Mesendoderm (in vitro differentiated cells): ENCODE measurements around the gene JCHAIN. TPM values are rescaled to one million over a fixed set of nuclear protein-coding genes. Genes with fewer than 3 reads are reported as not detected.
A peak's percentile ranks its signal among the peaks of the same experiment; 100 is the strongest.

Experiments used
- DNase-seq: peaks from one replicate; pipeline ENCODE4 v3.0.0; 2013
- H2AK5ac ChIP-seq: 2 replicates; pipeline ENCODE4 v1.6.1; 2013; ENCODE audit warnings: low read length, inconsistent platforms
- H2BK120ac ChIP-seq: 2 replicates; pipeline ENCODE4 v1.6.1; 2013; ENCODE audit warnings: low read depth, mild to moderate bottlenecking, low read length, moderate library complexity, mixed read lengths
- H2BK15ac ChIP-seq: replicated peaks from 2 replicates; pipeline ENCODE4 v1.6.1; 2013; ENCODE audit warnings: low read depth, mild to moderate bottlenecking, moderate library complexity
- H2BK5ac ChIP-seq: 2 replicates; pipeline ENCODE4 v1.6.1; 2013; ENCODE audit warnings: low read length, inconsistent platforms
- H3K18ac ChIP-seq: 2 replicates; pipeline ENCODE4 v1.6.1; 2013; ENCODE audit warnings: mild to moderate bottlenecking, low read length, mixed read lengths
- H3K23ac ChIP-seq: one replicate; pipeline ENCODE4 v1.6.1; 2013; ENCODE audit warnings: low read length
- H3K27ac ChIP-seq: 2 replicates; pipeline ENCODE4 v1.5.1; 2013; ENCODE audit warnings: low read depth, mild to moderate bottlenecking, inconsistent platforms, low read length, moderate library complexity
- H3K27me3 ChIP-seq: 2 replicates; pipeline ENCODE4 v1.6.1; 2013; ENCODE audit warnings: low read length, control low read depth, mild to moderate bottlenecking, inconsistent platforms; ENCODE audit not compliant: insufficient read depth, poor library complexity
- H3K36me3 ChIP-seq: 2 replicates; pipeline ENCODE4 v1.6.1; 2013; ENCODE audit warnings: low read length, inconsistent platforms; ENCODE audit not compliant: control insufficient read depth, insufficient read depth
- H3K4ac ChIP-seq: one replicate; pipeline ENCODE4 v1.6.1; 2013; ENCODE audit warnings: low read depth, mild to moderate bottlenecking, low read length, moderate library complexity
- H3K4me1 ChIP-seq: 2 replicates; pipeline ENCODE4 v1.6.1; 2013; ENCODE audit warnings: low read depth, low read length, inconsistent platforms; ENCODE audit not compliant: control insufficient read depth
- H3K4me2 ChIP-seq: 2 replicates; pipeline ENCODE4 v1.6.1; 2013; ENCODE audit warnings: low read length
- H3K4me3 ChIP-seq: 2 replicates; pipeline ENCODE4 v1.5.1; 2013; ENCODE audit warnings: mild to moderate bottlenecking, low read length
- H3K56ac ChIP-seq: one replicate; pipeline ENCODE4 v1.6.1; 2013; ENCODE audit warnings: low read length
- H3K79me1 ChIP-seq: 2 replicates; pipeline ENCODE4 v1.6.1; 2013; ENCODE audit warnings: low read length, inconsistent platforms
- H3K79me2 ChIP-seq: 2 replicates; pipeline ENCODE4 v1.6.1; 2013; ENCODE audit warnings: mild to moderate bottlenecking, low read length; ENCODE audit not compliant: control insufficient read depth, insufficient read depth
- H3K9ac ChIP-seq: 2 replicates; pipeline ENCODE4 v1.6.1; 2013; ENCODE audit warnings: low read length, inconsistent platforms
- H4K5ac ChIP-seq: one replicate; pipeline ENCODE4 v1.6.1; 2013; ENCODE audit warnings: low read length
- H4K8ac ChIP-seq: one replicate; pipeline ENCODE4 v1.6.1; 2013; ENCODE audit warnings: low read depth, mild to moderate bottlenecking, control low read depth, low read length, moderate library complexity
- WGBS: extraction: QIAGEN DNeasy Blood & Tissue Kit; methylation state at CpG from one replicate; pipeline ENCODE4 v1.1.7; 2013; ENCODE audit warnings: low lambda C conversion rate, missing lambda C conversion rate; ENCODE audit not compliant: insufficient coverage; ENCODE audit errors: extremely low coverage; 5-methylcytosine and 5-hydroxymethylcytosine counted together
- small RNA-seq: library from polyadenylated mRNA; stranded (forward); fragments of <200 nt; extraction: miRNeasy Mini kit (QIAGEN cat#:217004); gene quantifications from one replicate; pipeline ENCODE3, GENCODE V24; 2013; ENCODE audit not compliant: insufficient read depth

JCHAIN gene

GRCh38 chr4:70607334-70607853, 58.9 kb downstream of the JCHAIN start:
- Histone ChIP-seq H2AK5ac (no peak overlapping the region), H3K79me2 (no peaks in the 10 kb centered on the region), H3K4me1 (no peaks in the 10 kb centered on the region), H3K27ac (no peak overlapping the region), H3K27me3 (no peaks in the 10 kb centered on the region), H4K8ac (no peak overlapping the region), H3K4me3 (no peak overlapping the region), H3K79me1 (no peaks in the 10 kb centered on the region), H2BK5ac (no peak overlapping the region), H3K18ac (peak overlapping the region; percentile 31), H3K36me3 (no peaks in the 10 kb centered on the region), H3K4ac (no peak overlapping the region), H3K23ac (no peak overlapping the region), H2BK15ac (no peak overlapping the region), H3K9ac (no peak overlapping the region), H2BK120ac (no peak overlapping the region), H3K56ac (no peak overlapping the region), H4K5ac (no peak overlapping the region), H3K4me2 (no peak overlapping the region)
- WGBS: no CpG with 5 or more reads among the region's 3 CpGs
- DNase-seq: no peak

GRCh38 chr4:70606459-70606858, 59.8 kb downstream of the JCHAIN start:
- Histone ChIP-seq H3K79me2 (no peaks in the 10 kb centered on the region), H4K5ac (no peak overlapping the region), H3K4me3 (no peak overlapping the region), H3K18ac (no peak overlapping the region), H2AK5ac (no peak overlapping the region), H3K4me1 (no peaks in the 10 kb centered on the region), H3K27ac (no peak overlapping the region), H3K4ac (no peak overlapping the region), H2BK120ac (no peak overlapping the region), H3K27me3 (no peaks in the 10 kb centered on the region), H2BK5ac (no peak overlapping the region), H2BK15ac (no peak overlapping the region), H3K23ac (no peak overlapping the region), H3K4me2 (no peak overlapping the region), H3K79me1 (no peaks in the 10 kb centered on the region), H3K36me3 (no peaks in the 10 kb centered on the region), H3K9ac (no peak overlapping the region), H4K8ac (no peak overlapping the region), H3K56ac (no peak overlapping the region)
- no CpG with 5 or more reads among the region's 8 CpGs for WGBS
- DNase-seq: no peak

Small RNA genes within 50 kb of the gene (small RNA-seq; reads per million reads assigned to genes)
- gene RNU6-520P (not detected), gene RNU6-784P (not detected)
